ENCODE results near the gene NKAIN1.

The NKAIN1 gene

DNA sequence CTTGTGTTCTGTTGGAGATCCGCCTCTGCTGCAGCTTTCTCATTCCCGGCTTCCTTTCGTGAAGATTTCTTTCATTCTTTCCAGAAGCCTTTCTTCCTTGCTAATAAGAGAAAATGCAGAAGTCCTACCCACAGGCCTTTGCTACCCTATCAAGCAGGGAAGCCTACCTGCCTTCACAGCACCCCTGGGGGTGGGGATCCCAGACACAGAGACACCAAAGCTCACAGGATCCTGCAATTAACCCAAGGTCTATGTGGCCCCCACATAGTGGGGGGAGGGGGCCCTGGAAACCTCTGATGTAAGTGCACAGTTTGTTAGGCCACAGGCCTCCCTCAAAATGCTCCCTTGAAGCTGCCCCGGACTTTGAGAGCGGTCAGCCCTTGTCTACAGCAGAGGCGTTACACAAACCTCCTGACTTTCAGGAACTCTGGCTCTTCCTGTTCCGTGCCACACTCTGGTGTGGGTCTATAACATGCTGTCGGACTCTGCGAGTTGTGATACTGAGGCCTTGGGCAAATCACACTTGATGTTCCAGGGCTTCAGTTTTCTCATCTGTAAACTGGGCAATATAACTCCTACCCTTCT lies 31.2 kb downstream of the NKAIN1 start:
- Histone ChIP-seq H2AK5ac (ENCODE audit: low read length, severe bottlenecking) (no peak overlapping the region), H3K36me3 (ENCODE audit: control insufficient read depth in 1 of 2, insufficient read depth in 2 of 2, low read depth in 1 of 2, low read length in 2 of 2) (no peaks in the 10 kb centered on the region), H3K27ac (ENCODE audit: low read length, poor library complexity, severe bottlenecking) (no peak overlapping the region), H4K8ac (ENCODE audit: low read length) (no peak overlapping the region), H3K4me2 (ENCODE audit: low read length, poor library complexity, severe bottlenecking) (no peak overlapping the region), H3K18ac (ENCODE audit: low read depth in 1 of 2, low read length in 2 of 2) (no peak overlapping the region), H3K23ac (ENCODE audit: low read length in 2 of 2) (no peak overlapping the region), H3K9me3 (ENCODE audit: control insufficient read depth, low read length) (peaks cover 18% of the 10 kb centered on the region), H3K27me3 (ENCODE audit: control insufficient read depth in 1 of 2, insufficient read depth in 1 of 2, low read length in 2 of 2) (peaks cover 0 to 4% of the 10 kb centered on the region in 2 experiments), H3K4me3 (ENCODE audit: insufficient read depth in 1 of 2, low read depth in 1 of 2, low read length in 2 of 2) (no peak overlapping the region), H3K14ac (ENCODE audit: low read length in 2 of 2) (no peak overlapping the region), H4K91ac (ENCODE audit: low read length) (no peak overlapping the region), H2BK120ac (ENCODE audit: low read depth, low read length) (no peak overlapping the region), H2BK15ac (ENCODE audit: low read depth, poor library complexity, severe bottlenecking) (no peak overlapping the region), H2BK5ac (ENCODE audit: low read depth, low read length, poor library complexity, severe bottlenecking) (no peak overlapping the region), H3K79me1 (replicated peaks; ENCODE audit: low read length, poor library complexity, severe bottlenecking) (no peaks in the 10 kb centered on the region), H3K4me1 (ENCODE audit: control insufficient read depth, insufficient read depth, low read depth, low read length) (no peaks in the 10 kb centered on the region), H2AFZ (ENCODE audit: low read depth, low read length) (no peak overlapping the region), H3K4ac (ENCODE audit: low read depth in 1 of 2, low read length in 2 of 2) (no peak overlapping the region), H3K9ac (ENCODE audit: low read length) (no peak overlapping the region), H2BK12ac (ENCODE audit: low read length in 2 of 2) (no peak overlapping the region)
- WGBS: 87% methylated on average over 9 of the region's 9 CpGs
- DNase-seq: no peak

DNA sequence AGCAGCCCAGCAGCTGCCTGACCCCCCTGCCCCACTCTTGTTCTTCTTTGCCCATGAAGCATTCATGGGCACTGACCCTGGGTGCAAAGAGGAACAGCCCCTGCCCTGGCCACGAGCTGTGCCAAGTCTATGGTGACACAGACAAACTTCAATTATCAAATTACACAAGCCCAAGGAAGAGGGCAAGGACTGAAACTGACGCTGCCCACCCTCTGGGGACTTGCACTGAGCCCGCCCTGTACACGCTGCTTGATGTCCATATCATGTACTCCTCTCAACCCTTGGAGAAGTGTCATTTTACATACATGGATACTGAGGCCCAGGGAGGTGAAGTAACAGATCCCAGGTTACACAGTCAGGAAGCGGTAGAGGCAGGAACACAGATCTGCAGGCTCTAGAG lies 32.1 kb downstream of the NKAIN1 start:
- H3K27ac ChIP-seq (ENCODE audit: low read length, poor library complexity, severe bottlenecking): no peak overlapping the region
- H2BK5ac ChIP-seq (ENCODE audit: low read depth, low read length, poor library complexity, severe bottlenecking): no peak overlapping the region
- H3K9me3 ChIP-seq (ENCODE audit: control insufficient read depth, low read length): peaks cover 14% of the 10 kb centered on the region
- H2BK12ac ChIP-seq (ENCODE audit: low read length in 2 of 2): no peak overlapping the region
- no peak overlapping the region for H3K14ac ChIP-seq (ENCODE audit: low read length in 2 of 2)
- H3K9ac ChIP-seq (ENCODE audit: low read length): no peak overlapping the region
- no peak overlapping the region for H4K91ac ChIP-seq (ENCODE audit: low read length)
- WGBS: 81% methylated on average over 3 of the region's 5 CpGs
- no peak overlapping the region for H2AK5ac ChIP-seq (ENCODE audit: low read length, severe bottlenecking)
- no peaks in the 10 kb centered on the region for H3K36me3 ChIP-seq (ENCODE audit: control insufficient read depth in 1 of 2, insufficient read depth in 2 of 2, low read depth in 1 of 2, low read length in 2 of 2)
- no peak overlapping the region for H2AFZ ChIP-seq (ENCODE audit: low read depth, low read length)
- H3K4me1 ChIP-seq (ENCODE audit: control insufficient read depth, insufficient read depth, low read depth, low read length): no peaks in the 10 kb centered on the region
- H2BK15ac ChIP-seq (ENCODE audit: low read depth, poor library complexity, severe bottlenecking): no peak overlapping the region
- no peak overlapping the region for H3K4me2 ChIP-seq (ENCODE audit: low read length, poor library complexity, severe bottlenecking)
- no peak overlapping the region for H3K4ac ChIP-seq (ENCODE audit: low read depth in 1 of 2, low read length in 2 of 2)
- peaks cover 0 to 4% of the 10 kb centered on the region in 2 experiments for H3K27me3 ChIP-seq (ENCODE audit: control insufficient read depth in 1 of 2, insufficient read depth in 1 of 2, low read length in 2 of 2)
- H4K8ac ChIP-seq (ENCODE audit: low read length): no peak overlapping the region
- DNase-seq: no peak
- H3K79me1 ChIP-seq (replicated peaks; ENCODE audit: low read length, poor library complexity, severe bottlenecking): no peaks in the 10 kb centered on the region
- H3K18ac ChIP-seq (ENCODE audit: low read depth in 1 of 2, low read length in 2 of 2): no peak overlapping the region
- no peak overlapping the region for H2BK120ac ChIP-seq (ENCODE audit: low read depth, low read length)
- H3K4me3 ChIP-seq (ENCODE audit: insufficient read depth in 1 of 2, low read depth in 1 of 2, low read length in 2 of 2): no peak overlapping the region
- no peak overlapping the region for H3K23ac ChIP-seq (ENCODE audit: low read length in 2 of 2)

DNA sequence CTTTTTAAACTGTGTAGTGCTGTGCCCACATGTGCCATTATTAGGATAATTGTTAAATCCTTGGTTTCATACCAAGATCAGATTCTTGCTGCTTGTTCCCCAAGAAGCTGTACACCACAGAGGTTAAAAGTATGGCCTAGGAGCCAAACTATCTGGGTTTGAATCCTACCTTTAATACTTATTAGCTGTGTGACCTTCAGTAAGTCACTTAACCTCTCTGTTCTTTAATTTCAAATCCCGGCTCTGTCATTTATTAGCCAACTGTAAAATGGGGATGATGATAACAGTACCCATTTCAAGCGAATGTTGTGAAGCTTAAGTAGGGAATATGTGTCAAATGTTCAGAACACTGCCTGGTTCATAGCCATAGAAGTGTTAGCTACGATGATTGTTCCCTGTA lies 32.6 kb downstream of the NKAIN1 start:
- H3K79me1 ChIP-seq (replicated peaks; ENCODE audit: low read length, poor library complexity, severe bottlenecking): no peaks in the 10 kb centered on the region
- no peak for DNase-seq
- peaks cover 0 to 4% of the 10 kb centered on the region in 2 experiments for H3K27me3 ChIP-seq (ENCODE audit: control insufficient read depth in 1 of 2, insufficient read depth in 1 of 2, low read length in 2 of 2)
- H2BK15ac ChIP-seq (ENCODE audit: low read depth, poor library complexity, severe bottlenecking): no peak overlapping the region
- H3K9ac ChIP-seq (ENCODE audit: low read length): no peak overlapping the region
- H3K4me3 ChIP-seq (ENCODE audit: insufficient read depth in 1 of 2, low read depth in 1 of 2, low read length in 2 of 2): no peak overlapping the region
- H2BK5ac ChIP-seq (ENCODE audit: low read depth, low read length, poor library complexity, severe bottlenecking): no peak overlapping the region
- H4K91ac ChIP-seq (ENCODE audit: low read length): no peak overlapping the region
- H3K14ac ChIP-seq (ENCODE audit: low read length in 2 of 2): no peak overlapping the region
- H3K18ac ChIP-seq (ENCODE audit: low read depth in 1 of 2, low read length in 2 of 2): no peak overlapping the region
- H2BK120ac ChIP-seq (ENCODE audit: low read depth, low read length): no peak overlapping the region
- H3K23ac ChIP-seq (ENCODE audit: low read length in 2 of 2): no peak overlapping the region
- H3K4ac ChIP-seq (ENCODE audit: low read depth in 1 of 2, low read length in 2 of 2): no peak overlapping the region
- no peak overlapping the region for H2AK5ac ChIP-seq (ENCODE audit: low read length, severe bottlenecking)
- H3K4me1 ChIP-seq (ENCODE audit: control insufficient read depth, insufficient read depth, low read depth, low read length): no peaks in the 10 kb centered on the region
- 75% methylated on average over 3 of the region's 3 CpGs for WGBS
- no peak overlapping the region for H2BK12ac ChIP-seq (ENCODE audit: low read length in 2 of 2)
- H3K9me3 ChIP-seq (ENCODE audit: control insufficient read depth, low read length): peaks cover 14% of the 10 kb centered on the region
- no peak overlapping the region for H2AFZ ChIP-seq (ENCODE audit: low read depth, low read length)
- H3K36me3 ChIP-seq (ENCODE audit: control insufficient read depth in 1 of 2, insufficient read depth in 2 of 2, low read depth in 1 of 2, low read length in 2 of 2): peaks cover 0 to under 1% of the 10 kb centered on the region in 2 experiments
- no peak overlapping the region for H3K4me2 ChIP-seq (ENCODE audit: low read length, poor library complexity, severe bottlenecking)
- no peak overlapping the region for H4K8ac ChIP-seq (ENCODE audit: low read length)
- H3K27ac ChIP-seq (ENCODE audit: low read length, poor library complexity, severe bottlenecking): no peak overlapping the region

DNA sequence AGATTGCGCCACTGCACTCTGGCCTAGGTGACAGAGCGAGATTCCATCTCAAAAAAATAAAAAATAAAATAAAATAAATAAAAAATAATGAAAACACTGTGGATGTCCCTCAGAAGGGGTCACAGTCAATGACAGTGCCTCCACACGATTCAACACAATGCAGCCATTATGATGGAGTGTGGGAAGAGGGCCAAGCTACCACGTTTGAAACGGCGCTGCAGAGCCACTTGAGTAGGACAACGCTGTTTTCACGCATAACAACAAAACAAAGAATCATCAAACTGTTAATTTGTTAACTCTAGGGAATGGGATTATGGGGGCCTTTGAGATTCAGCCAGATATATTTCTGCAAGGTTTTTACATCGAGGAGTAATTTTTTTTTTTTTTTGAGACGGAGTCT lies 36.5 kb downstream of the NKAIN1 start:
- Histone ChIP-seq H3K4me1 (ENCODE audit: control insufficient read depth, insufficient read depth, low read depth, low read length) (no peaks in the 10 kb centered on the region), H2BK12ac (ENCODE audit: low read length in 2 of 2) (no peak overlapping the region), H3K9me3 (ENCODE audit: control insufficient read depth, low read length) (no peaks in the 10 kb centered on the region), H4K8ac (ENCODE audit: low read length) (no peak overlapping the region), H4K91ac (ENCODE audit: low read length) (no peak overlapping the region), H3K79me1 (replicated peaks; ENCODE audit: low read length, poor library complexity, severe bottlenecking) (no peaks in the 10 kb centered on the region), H2BK15ac (ENCODE audit: low read depth, poor library complexity, severe bottlenecking) (no peak overlapping the region), H3K4me2 (ENCODE audit: low read length, poor library complexity, severe bottlenecking) (no peak overlapping the region), H3K36me3 (ENCODE audit: control insufficient read depth in 1 of 2, insufficient read depth in 2 of 2, low read depth in 1 of 2, low read length in 2 of 2) (peaks cover 0 to 4% of the 10 kb centered on the region in 2 experiments), H3K27ac (ENCODE audit: low read length, poor library complexity, severe bottlenecking) (no peak overlapping the region), H3K4me3 (ENCODE audit: insufficient read depth in 1 of 2, low read depth in 1 of 2, low read length in 2 of 2) (no peak overlapping the region), H2BK5ac (ENCODE audit: low read depth, low read length, poor library complexity, severe bottlenecking) (no peak overlapping the region), H2AFZ (ENCODE audit: low read depth, low read length) (no peak overlapping the region), H3K14ac (ENCODE audit: low read length in 2 of 2) (no peak overlapping the region), H3K18ac (ENCODE audit: low read depth in 1 of 2, low read length in 2 of 2) (no peak overlapping the region), H2BK120ac (ENCODE audit: low read depth, low read length) (no peak overlapping the region), H3K27me3 (ENCODE audit: control insufficient read depth in 1 of 2, insufficient read depth in 1 of 2, low read length in 2 of 2) (peaks cover under 1 to 3% of the 10 kb centered on the region in 2 experiments), H3K4ac (ENCODE audit: low read depth in 1 of 2, low read length in 2 of 2) (no peak overlapping the region), H3K23ac (ENCODE audit: low read length in 2 of 2) (no peak overlapping the region), H2AK5ac (ENCODE audit: low read length, severe bottlenecking) (no peak overlapping the region), H3K9ac (ENCODE audit: low read length) (no peak overlapping the region)
- whole genome bisulfite sequencing: 70% methylated on average over 4 of the region's 10 CpGs
- DNase-seq: no peak
